K562 (cell line): ENCODE data around the gene NDUFAF3. TPM values are rescaled to one million over a fixed set of nuclear protein-coding genes. Genes with fewer than 3 reads are reported as not detected.

Experiments used
- polyA plus RNA-seq, 8 experiments: library from polyadenylated mRNA; depleted of rRNA in 4 of 8; stranded (reverse) in 5 of 8; unstranded in 3 of 8; fragments of >200 nt; fragmentation: Nextera tagmentation in 2 of 8; fragmentation: Illumina TruSeq in 1 of 8; extraction: Ambion mirVana in 2 of 8; extraction: Trizol in 1 of 8; gene quantifications; 2 replicates each; pipeline versions ENCODE4 v1.2.1 to v1.2.3, GENCODE V29; 2011 to 2014; ENCODE audit warnings: inconsistent platforms in 1 of 8, missing spikeins in 1 of 8
- total RNA-seq, 7 experiments: library from RNA; depleted of rRNA in 6 of 7; stranded (reverse); fragments of >200 nt in 6 of 7; fragmentation: Illumina TruSeq in 2 of 7; extraction: Trizol in 2 of 7; gene quantifications; 2 replicates each; pipeline versions ENCODE4 v1.2.1 to v1.2.3, GENCODE V29; 2011 to 2021; ENCODE audit warnings: low replicate concordance in 1 of 7
- TF ChIP-seq, protein P1 (sequence below): IDR thresholded peaks from 2 replicates; pipeline ENCODE4 v1.6.1; 2011; ENCODE audit warnings: borderline replicate concordance, low read depth, mild to moderate bottlenecking, moderate library complexity, low read length; ENCODE audit not compliant: insufficient read depth, poor library complexity, severe bottlenecking
- TF ChIP-seq, protein P2 (sequence below), 2 experiments: fragments of 450-650 bp; formaldehyde crosslinking in 1 of 2; IDR thresholded peaks; 2 replicates each; pipeline versions ENCODE4 v1.4.0 to v1.6.1; 2014 to 2020; ENCODE audit warnings: mild to moderate bottlenecking in 2 of 2, borderline replicate concordance in 1 of 2, low read depth in 1 of 2

Gene NDUFAF3
- total and polyA plus RNA-seq, 9 of the 15 experiments (the other 6 are each of a cell fraction or from before 2014, with no cell fraction given): 17.0 to 127 (median 36.3) TPM

DNA sequence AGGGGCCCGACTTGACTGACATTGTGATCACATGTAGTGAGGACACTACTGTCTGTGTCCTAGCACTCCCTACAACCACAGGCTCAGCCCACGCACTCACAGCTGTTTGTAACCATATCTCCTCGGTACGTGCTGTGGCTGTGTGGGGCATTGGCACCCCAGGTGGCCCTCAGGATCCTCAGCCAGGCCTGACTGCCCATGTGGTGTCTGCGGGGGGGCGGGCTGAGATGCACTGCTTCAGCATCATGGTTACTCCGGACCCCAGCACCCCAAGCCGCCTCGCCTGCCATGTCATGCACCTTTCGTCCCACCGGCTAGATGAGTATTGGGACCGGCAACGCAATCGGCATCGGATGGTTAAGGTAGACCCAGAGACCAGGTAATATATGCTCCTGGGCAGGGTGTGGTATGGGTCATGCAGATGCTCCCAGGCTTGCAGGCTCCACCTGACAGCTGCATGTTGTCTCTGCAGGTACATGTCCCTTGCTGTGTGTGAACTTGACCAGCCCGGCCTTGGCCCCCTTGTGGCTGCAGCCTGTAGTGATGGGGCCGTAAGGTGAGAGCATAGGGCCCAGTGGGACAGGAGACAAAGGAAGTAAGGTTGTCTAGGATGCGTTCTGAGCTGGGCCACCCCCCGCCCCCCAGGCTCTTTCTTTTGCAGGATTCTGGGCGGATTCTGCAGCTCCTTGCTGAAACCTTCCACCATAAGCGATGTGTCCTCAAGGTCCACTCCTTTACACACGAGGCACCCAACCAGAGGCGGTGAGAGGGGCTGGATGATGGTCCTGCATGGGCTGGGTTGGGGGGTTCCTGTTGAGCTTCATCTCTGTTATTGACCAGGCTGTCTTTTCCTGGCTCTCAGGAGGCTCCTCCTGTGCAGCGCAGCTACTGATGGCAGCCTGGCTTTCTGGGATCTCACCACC is 7.9 kb upstream of the NDUFAF3 start (continued):
- TF ChIP-seq, protein P1, sequence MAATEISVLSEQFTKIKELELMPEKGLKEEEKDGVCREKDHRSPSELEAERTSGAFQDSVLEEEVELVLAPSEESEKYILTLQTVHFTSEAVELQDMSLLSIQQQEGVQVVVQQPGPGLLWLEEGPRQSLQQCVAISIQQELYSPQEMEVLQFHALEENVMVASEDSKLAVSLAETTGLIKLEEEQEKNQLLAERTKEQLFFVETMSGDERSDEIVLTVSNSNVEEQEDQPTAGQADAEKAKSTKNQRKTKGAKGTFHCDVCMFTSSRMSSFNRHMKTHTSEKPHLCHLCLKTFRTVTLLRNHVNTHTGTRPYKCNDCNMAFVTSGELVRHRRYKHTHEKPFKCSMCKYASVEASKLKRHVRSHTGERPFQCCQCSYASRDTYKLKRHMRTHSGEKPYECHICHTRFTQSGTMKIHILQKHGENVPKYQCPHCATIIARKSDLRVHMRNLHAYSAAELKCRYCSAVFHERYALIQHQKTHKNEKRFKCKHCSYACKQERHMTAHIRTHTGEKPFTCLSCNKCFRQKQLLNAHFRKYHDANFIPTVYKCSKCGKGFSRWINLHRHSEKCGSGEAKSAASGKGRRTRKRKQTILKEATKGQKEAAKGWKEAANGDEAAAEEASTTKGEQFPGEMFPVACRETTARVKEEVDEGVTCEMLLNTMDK: peak; percentile 89
- TF ChIP-seq, protein P2, sequence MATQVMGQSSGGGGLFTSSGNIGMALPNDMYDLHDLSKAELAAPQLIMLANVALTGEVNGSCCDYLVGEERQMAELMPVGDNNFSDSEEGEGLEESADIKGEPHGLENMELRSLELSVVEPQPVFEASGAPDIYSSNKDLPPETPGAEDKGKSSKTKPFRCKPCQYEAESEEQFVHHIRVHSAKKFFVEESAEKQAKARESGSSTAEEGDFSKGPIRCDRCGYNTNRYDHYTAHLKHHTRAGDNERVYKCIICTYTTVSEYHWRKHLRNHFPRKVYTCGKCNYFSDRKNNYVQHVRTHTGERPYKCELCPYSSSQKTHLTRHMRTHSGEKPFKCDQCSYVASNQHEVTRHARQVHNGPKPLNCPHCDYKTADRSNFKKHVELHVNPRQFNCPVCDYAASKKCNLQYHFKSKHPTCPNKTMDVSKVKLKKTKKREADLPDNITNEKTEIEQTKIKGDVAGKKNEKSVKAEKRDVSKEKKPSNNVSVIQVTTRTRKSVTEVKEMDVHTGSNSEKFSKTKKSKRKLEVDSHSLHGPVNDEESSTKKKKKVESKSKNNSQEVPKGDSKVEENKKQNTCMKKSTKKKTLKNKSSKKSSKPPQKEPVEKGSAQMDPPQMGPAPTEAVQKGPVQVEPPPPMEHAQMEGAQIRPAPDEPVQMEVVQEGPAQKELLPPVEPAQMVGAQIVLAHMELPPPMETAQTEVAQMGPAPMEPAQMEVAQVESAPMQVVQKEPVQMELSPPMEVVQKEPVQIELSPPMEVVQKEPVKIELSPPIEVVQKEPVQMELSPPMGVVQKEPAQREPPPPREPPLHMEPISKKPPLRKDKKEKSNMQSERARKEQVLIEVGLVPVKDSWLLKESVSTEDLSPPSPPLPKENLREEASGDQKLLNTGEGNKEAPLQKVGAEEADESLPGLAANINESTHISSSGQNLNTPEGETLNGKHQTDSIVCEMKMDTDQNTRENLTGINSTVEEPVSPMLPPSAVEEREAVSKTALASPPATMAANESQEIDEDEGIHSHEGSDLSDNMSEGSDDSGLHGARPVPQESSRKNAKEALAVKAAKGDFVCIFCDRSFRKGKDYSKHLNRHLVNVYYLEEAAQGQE (IDR thresholded peaks at IDR 0.05; ENCODE audit: borderline replicate concordance): peak; percentile 4; the same call in 1 of the 2 replicates
- TF ChIP-seq, protein P2 (CRISPR knock-in tag; IDR thresholded peaks at IDR 0.05; ENCODE audit: low read depth): no peak
